Stimulated activated CD8-positive, alpha-beta memory T cell treated with anti-CD3 and anti-CD28 coated beads, Interleukin-15, amount 100 ng/mL, for 1 hour (primary cell): Measurements from ENCODE around the gene BICC1.

Experiments used
- DNase-seq: peaks from one replicate; pipeline ENCODE4 v3.0.0-alpha.2; 2020; ENCODE audit warnings: low read depth

The BICC1 gene, protein sequence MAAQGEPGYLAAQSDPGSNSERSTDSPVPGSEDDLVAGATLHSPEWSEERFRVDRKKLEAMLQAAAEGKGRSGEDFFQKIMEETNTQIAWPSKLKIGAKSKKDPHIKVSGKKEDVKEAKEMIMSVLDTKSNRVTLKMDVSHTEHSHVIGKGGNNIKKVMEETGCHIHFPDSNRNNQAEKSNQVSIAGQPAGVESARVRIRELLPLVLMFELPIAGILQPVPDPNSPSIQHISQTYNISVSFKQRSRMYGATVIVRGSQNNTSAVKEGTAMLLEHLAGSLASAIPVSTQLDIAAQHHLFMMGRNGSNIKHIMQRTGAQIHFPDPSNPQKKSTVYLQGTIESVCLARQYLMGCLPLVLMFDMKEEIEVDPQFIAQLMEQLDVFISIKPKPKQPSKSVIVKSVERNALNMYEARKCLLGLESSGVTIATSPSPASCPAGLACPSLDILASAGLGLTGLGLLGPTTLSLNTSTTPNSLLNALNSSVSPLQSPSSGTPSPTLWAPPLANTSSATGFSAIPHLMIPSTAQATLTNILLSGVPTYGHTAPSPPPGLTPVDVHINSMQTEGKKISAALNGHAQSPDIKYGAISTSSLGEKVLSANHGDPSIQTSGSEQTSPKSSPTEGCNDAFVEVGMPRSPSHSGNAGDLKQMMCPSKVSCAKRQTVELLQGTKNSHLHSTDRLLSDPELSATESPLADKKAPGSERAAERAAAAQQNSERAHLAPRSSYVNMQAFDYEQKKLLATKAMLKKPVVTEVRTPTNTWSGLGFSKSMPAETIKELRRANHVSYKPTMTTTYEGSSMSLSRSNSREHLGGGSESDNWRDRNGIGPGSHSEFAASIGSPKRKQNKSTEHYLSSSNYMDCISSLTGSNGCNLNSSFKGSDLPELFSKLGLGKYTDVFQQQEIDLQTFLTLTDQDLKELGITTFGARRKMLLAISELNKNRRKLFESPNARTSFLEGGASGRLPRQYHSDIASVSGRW

DNA sequence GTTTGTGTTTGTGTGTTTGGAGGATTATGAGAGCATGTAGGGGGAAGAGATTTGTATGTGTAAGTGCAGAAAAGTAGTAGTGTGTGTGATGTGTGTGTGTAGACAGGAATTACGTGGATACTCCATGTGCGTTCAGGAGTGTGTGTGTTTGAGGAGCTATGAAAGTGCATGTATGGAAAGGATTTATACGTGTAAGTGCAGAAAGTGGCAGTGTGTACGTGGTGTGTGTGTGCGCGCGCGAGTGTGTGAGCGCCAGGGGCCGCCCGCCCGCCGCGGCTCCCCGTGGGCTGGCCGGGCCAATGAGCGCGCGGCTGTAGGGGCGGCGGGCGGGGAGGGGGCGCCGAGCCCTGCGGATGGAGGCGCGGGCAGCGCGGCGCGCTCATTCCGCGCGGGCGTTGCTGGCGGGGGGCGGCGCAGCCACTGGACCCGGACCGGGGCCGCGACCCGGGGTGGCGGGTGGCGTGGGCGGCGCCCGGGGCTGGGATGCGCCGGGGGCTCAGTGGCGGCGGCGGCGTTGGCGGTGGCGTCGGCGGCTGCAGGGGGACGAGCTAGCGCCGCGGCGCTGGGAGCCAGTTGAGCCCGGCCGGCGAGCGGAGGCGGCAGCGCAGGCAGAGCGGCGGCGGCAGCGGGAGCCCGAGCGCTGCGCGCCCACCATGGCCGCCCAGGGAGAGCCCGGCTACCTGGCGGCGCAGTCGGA, at the start of gene BICC1:
BICC1 (plus strand) TSS at position 382 of the 697 bp plus-strand sequence; CDS start at position 654, 272 bp downstream.
- no peak for DNase-seq

DNA sequence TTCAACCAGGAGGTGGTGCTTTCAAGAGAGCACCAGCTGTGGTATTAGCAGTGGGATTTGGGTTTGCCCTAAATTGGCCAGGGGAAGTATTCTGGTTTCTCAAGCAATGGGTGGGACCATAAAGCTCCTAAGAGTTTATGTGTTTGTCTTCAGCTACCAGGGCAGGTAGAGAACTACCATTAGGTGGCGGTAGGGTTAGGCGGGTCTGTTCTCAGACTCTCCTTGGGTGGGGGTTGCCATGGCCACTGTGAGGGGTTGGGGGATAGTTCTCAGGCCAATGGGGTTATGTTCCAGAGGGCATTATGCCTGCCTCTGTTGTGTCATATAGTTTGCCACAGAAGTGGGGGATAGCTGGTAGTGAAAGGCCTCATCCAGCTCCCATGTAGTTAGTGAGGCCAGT, 47.7 kb upstream of the BICC1 start:
- no peak for DNase-seq

DNA sequence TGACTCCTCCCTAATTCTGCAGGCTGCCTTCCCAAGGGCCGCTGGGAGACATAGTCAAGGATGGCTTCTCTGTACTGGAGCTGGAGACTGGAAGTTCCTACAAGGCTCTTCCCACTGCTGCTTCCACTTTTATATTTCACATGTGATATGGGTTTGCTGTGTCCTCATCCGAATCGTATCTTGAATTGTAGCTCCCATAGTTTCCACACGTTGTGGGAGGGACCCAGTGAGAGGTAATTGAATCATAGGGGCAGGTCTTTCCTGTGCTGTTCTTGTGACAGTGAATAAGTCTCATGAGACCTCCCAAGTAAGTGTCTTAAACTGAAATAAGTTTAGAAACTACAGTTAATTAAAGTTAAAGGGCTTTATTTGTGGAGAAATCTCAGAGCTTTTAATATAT, 47.0 kb upstream of the BICC1 start:
- DNase-seq = no peak

DNA sequence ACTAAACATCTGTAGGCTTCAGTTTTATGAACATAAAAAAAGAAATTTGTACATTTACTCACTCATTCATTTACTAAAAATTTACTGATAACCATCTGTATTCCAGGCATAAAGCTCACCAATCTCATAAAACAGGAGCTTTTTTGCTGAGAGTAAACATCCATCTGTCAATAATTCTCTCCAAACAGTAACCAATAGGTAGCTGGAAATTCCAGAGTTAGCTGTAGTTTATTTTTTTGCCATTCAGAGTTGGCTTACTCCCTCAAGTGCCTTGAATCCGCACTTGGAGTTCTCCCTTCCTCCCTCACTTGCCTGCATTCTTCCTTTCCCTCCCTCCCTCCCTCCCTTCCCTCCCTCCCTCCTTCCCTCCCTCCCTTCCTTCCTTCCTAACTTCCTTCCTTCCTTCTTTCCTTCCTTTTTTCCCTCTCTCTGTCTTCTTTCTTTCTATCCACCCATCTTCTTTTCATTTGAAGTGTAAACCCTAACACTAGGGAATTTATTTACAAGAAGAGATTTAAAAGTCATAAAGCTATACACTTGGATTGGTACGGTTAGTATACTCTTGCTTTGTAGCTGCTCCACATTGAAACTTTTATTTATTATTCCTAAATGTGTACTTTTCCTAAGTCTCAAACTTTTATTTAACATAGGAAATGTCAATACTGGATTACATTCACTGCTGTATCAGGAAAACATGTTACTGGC, 44.6 kb upstream of the BICC1 start:
- no peak for DNase-seq

DNA sequence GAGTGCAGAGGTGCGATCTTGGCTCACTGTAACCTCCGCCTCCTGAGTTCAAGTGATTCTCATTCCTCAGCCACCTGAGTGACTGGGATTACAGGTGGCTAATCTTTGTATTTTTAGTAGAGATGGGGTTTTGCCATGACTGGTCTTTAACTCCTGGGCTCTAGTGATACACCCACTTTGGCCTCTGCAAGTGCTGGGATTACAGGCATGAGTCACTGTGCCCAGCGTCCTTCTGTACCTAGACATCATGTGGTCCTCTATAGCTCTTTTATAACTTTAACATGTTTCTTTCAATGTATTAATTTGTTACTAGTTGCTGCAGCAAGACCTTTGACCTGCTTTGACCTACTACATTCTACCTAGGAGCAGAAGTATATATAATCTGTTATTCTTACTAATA, 38.7 kb upstream of the BICC1 start:
- DNase-seq = no peak

DNA sequence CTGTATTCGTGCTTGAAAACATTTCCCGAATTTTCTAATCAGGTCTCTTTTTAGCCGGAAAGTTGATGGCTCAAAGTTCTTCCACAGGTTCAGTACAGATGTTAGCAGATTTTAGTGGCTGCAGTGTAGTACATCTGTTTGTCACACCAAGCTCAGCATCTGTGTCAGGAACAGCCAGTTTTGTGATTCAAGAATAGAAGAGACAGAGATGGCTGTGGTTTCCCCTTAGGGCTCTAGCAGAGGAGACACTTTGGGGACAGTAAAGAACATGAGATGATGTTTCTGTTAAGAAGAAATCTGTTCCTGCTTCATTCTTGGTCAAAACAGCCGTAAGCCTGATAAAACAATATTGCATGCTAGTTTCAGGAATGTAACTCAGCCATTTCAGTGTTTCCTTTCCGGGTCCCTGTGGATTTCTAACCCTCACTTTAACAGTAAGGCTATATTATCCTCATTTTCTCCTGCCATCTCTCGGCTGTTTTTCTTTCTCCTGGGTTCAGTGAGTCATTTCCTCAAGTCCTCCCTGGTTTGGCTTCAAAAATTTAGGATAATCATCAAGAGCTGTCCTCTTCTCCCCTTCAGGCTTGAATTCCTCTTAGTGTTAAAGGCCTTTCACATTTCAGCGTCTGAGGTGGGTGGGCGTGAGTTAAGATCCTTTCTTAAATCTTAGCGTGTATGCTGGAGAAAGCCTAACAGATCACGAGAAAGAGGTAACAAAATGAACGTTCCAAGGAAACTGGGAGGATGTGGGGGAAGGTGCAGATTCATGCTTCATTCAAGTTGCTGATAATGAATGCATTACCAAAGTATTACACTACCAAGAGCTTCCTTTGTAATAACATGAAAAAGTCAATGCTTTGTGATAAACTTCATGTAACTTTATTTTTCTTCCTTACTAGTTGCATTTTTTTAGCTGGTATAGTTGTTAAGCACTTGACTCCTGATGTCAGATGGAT, 37.1 kb upstream of the BICC1 start:
- DNase-seq = no peak

DNA sequence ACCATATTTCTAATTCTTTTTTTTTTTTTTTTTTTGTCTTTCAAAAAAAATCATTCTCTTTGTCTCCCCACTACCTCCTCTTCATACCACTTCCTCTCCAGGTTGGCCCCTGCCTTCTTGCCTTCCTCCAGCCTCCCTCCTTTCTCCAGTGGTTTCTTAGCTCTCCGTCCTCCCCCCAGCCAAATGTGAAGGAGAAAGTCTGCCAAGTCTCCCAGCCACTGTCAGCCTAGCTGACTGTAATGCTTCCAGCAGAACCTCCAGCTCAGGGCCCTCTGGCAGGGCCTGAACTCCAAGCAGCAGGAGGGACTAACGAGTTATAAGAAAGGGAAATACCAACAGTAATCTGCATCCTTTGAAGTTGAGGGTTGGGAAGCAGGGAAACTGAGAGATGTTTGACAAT, 35.5 kb upstream of the BICC1 start:
- no peak for DNase-seq

DNA sequence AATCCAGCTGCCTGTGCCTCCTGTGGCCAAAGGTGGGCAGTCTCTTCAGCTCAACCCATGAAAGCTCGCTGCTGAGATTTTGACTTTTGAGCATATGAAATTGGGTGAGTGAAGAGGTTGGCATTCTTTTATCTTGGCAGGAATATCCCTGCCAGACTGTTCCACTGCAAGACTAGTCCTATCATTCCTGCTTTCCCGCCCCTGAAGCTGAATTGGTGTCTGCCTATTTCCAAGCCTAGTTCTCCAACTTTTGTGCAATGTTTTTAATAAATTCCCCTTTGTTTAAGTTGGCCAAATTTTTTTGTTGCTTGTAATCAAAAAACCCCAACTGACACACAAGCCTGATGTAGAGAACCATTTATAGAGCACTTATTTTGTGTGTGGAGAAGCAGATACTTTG, 34.8 kb upstream of the BICC1 start:
- DNase-seq = no peak

DNA sequence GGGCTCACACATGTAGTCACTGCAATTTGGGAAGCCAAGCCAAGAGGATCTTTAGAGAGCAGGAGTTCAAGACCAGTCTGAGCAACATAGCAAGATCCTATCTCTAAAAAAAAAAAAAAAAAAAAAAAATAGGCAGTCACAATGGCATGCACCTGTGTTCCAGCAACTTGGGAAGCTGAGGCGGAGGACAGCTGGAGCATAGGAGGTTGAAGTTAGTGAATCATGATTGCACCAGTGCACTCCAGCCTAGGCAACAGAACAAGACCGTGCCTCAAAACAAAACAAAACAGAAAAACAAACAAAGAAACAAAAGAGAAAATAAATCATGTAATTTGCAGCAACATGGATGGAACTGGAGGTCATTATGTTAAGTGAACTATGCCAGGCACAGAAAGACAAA, 33.6 kb upstream of the BICC1 start:
- no peak for DNase-seq

DNA sequence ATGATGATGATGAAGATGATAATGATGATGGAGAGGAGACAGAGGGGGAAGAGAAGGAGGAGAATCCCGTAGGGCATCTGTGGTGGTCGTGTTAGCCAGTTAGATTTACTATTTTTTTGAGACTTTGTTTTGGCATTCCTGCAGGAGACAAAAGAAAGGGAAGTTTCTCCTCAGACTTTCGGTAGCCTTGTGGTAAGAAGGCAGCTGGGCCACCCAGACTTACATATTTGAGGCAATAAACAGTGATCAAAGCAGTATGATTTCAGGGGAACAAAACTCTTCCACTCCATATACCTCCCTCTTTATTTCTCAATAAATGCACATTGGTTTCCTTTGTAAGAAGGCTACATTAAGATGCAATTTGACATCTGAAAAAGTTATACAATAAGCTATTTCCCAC, 32.4 kb upstream of the BICC1 start:
- no peak for DNase-seq

DNA sequence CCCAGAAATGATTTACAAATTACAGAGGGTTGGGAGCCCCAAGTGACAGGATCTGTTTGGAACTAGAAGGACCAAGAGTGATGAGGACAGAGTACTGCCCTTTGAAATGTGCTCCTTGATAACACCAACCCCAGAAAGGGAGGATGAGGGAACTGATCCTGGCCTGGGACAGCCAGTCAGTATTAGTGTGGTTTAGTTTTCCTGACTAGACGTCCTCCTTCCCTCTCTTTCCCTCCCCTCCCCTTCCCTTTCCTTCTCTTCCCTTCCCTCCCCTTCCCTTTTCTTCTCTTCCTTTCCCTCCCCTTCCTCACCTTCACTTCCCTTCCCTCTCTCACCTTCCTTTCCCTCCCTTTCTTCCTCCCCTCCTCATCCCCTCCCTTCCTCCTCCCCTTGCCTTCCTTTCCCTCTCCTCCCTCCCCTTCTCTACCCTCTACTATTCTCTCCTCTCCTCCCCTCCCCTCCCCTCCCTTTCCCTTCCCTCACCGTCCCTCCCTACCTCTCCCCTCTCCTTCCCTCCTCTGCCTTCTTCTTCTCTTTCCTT, 31.0 kb upstream of the BICC1 start:
- no peak for DNase-seq

DNA sequence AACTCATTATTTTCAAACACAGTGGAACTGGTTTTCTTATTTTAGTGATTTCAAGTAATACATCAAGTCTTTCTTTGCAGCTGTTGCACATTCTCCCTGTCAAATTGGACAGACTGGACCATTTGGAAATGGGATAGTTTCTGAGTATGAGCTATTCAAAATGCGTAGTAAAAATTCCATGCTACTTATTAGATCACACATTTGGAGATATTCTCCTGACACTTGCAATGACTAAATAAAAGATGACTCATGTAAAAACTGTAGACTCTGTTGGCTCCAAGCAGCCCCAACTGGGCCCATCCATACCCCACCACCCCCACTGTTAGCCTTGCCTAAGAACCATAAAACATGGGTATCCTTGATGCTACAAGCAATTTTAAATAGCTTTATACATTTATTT, 25.9 kb upstream of the BICC1 start:
- DNase-seq = no peak

DNA sequence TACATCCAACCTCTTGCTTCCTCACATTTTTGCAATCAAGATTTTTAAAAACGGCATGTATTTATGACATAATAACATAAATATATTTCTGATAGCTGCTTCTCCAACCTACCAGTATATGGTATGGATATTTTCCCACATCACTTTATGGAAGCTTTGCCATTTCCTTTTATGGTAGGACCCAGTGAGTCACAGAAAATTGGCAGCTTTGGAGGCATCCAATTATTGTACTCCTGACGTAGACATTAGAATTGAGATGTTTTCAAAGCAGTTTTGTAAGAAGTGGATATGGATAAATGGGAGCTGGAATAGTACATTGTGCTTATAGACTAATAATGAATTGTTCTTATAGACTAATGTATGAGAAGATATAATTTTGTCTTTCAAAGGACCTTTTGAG, 23.8 kb upstream of the BICC1 start:
- no peak for DNase-seq

DNA sequence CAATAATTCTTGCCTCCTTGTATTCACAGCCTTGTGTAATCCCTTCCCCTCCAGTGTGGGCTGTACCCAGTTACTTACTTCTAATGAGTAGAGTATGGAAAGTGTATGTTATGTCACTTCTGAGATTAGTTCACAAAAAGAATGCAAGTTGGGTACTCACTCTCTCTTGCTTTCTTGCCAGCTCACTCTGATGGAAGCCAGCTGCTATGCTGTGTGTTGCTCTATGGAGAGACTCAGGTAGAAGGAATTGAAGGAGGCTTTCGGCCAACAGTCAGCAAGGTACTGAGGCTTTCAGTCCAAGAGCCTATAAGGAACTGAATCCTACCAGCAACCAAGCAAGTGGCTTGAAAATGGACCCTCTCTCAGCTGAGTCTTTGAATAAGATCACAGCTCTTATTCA, 9.7 kb upstream of the BICC1 start:
- DNase-seq = no peak

DNA sequence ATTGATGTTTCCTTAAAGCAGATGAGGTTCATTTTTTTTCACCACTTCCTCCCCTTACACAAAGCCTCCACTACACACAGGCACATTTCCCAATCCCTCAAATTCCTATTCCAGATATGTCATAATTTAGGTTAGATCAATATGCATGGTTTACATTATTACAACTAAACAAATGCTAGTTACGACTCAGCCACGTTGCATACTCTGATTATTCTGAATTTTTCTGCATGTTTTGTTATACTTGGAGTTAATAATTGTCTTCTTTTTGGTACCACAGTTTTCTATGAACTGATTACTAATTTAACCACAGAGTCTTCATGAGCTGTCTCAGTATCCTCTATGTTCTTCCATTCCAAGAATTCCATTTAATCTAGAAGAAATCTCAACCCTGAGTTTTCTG, 4.4 kb upstream of the BICC1 start:
- DNase-seq = no peak

DNA sequence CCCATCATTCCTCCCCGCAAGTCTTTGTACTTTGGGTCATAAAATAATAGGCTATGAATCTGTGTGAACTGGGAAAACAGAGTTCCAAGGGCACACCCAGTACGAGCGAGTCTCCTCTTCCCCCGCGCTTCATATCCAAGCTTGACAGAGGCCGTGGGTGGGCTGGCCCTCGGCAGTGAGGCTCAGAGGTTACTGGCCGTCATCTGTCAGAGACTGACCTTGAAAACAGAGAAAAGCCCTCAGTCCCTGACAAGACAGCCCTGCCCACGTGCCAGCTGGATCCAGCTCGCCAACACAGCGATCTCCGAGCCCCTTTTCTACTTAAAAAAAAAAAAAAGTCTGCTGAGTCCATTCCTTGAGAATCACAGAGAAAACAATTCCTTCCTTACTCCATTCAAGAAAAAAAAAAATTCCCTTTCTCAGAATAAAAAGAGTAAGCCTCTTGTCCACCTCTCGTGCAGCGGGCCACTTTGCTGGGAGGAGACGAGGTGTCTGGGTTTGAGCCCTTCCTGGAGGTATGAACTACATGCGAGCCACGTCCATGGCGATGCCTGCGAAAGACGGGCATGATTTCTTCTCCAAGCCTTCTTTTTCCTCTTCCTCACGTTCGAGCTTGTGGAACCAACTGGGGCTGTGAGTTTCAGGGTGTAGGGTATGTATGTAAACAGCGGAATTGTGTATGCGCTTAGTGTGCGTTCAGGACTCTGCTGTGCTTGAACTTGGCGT, 744 bp upstream of the BICC1 start:
- no peak for DNase-seq

DNA sequence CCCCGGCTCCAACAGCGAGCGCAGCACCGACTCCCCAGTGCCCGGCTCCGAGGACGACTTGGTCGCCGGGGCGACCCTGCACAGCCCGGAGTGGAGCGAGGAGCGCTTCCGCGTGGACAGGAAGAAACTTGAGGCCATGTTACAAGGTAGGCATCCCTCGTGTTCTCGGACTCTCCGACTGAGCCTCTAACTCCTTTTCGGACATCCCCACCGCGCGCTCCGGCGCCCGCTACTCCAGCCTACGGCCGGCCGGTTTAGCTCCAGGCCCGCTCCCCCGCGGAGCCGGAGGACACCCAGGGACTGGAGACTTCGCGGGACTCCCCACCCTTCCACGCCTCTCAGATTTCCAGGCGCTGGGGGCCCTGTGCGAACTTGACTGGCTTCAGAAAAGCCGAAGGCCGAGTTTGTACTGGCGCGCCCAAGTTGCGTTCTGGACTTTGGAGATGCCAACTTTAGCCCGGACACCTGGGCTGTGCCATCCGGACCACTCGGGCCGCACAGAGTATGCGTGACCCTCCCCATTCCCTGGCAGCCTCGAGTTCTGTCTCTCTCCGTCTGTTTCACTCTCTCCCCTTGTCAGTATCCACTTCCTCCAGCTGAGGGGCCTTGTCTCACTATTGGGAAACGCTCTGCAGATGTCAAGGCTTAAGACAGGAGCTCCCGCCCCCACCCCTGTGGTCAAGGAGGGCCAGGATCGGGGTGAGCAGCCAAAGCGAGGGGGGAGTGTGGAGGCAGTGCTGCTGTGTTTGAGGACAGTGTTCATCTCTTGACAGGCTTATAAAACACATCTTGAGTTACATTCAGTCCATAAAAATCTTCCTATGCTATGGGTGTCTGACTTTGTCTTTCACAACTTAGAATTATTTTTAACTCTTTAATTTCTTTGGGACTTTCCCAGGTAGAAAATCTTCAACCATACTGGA, 777 bp downstream of the BICC1 start:
- no peak for DNase-seq

DNA sequence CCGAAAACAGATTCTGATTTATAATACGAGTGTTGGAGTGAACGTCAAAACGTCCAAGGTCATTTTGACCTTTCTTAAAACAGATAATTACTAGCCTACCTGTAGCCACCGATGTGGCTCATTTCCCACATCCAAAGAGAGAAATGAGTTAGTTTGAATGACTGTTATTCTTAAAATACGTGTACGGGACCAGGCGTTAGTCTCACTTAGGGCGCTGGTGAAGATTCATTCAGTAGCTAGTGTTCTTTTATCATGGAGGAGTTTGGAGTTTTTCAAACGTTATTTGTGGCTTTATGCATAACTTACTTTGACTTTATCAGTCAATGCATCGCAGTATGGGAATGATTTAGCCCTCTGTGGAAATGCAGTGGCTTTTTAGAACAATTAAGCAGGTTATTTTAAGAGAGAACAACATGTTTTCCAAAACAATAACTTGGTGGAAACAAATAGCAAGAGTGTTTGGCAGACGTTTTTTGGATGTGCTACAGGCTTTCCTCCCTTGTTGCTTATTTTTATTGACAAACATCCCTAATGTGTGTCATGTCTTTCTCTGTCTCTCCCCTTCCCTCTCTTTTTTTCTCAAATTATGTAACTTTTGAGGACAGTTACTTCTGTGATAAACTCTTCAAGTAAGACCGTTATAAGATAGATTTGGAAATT, 1.6 kb downstream of the BICC1 start:
- DNase-seq = no peak
